ENCODE results near the gene CHMP2A. TPM values are rescaled to one million over a fixed set of nuclear protein-coding genes. Genes with fewer than 3 reads are reported as not detected.

Gene CHMP2A
- total RNA-seq, 2 experiments from 2014 or later, result 88.3 to 90.0 TPM

Small RNAs within 50 kb of the gene (microRNA-seq; reads per million reads assigned to microRNA genes)
- gene MIR6807 (ENCODE audit: borderline microRNAs expressed, borderline replicate concordance), result 4.8 reads per million, percentile 21 among the genes with 10 or more reads in this experiment

Other genes with a start within 250 kb of the CHMP2A start
- 10 to 100 TPM; 40.6 to 43.0 TPM for gene ERVK3-1, start 249.7 kb downstream of the CHMP2A start, total RNA-seq
- 1 to 10 TPM; 2.6 to 2.9 TPM for gene ZSCAN22, start 228.1 kb downstream of the CHMP2A start, total RNA-seq
- 10 to 100 TPM; 35.2 to 36.2 TPM for gene A1BG, start 201.6 kb downstream of the CHMP2A start, total RNA-seq
- 1 to 10 TPM; 1.3 to 1.6 TPM for gene ZNF497, start 192.4 kb downstream of the CHMP2A start, total RNA-seq
- 1 to 10 TPM; 1.5 to 1.6 TPM for gene ZNF837, start 174.1 kb downstream of the CHMP2A start, total RNA-seq
- 1,000 to 10,000 TPM; 1,906 to 1,936 TPM for gene RPS5, start 167.8 kb downstream of the CHMP2A start, total RNA-seq
- gene RNF225, start 159.4 kb downstream of the CHMP2A start, total RNA-seq, result 1 to 10 TPM in 1 of 2 experiments, under 1 TPM in 1; 0.81 to 1.1 TPM
- gene ZNF584, start 146.5 kb downstream of the CHMP2A start, total RNA-seq, result 10 to 100 TPM; 12.0 to 14.3 TPM
- 1 to 10 TPM; 3.4 to 3.8 TPM for gene ZNF132, start 115.0 kb downstream of the CHMP2A start, total RNA-seq
- 1 to 10 TPM; 7.6 to 8.2 TPM for gene ZNF324B, start 103.5 kb downstream of the CHMP2A start, total RNA-seq
- 10 to 100 TPM in 1 of 2 experiments, 1 to 10 TPM in 1; 8.1 to 10.1 TPM for gene ZNF324, start 88.0 kb downstream of the CHMP2A start, total RNA-seq
- 1 to 10 TPM; 3.5 to 4.0 TPM for gene ZNF446, start 78.8 kb downstream of the CHMP2A start, total RNA-seq
- gene SLC27A5, start 43.1 kb downstream of the CHMP2A start, total RNA-seq, result 10 to 100 TPM; 21.7 to 26.6 TPM
- gene ZBTB45, start 35.3 kb downstream of the CHMP2A start, total RNA-seq, result 1 to 10 TPM; 7.4 to 7.9 TPM
- 100 to 1,000 TPM; 527 to 550 TPM for gene TRIM28, start 11.0 kb downstream of the CHMP2A start, total RNA-seq
- 100 to 1,000 TPM; 107 to 114 TPM for gene UBE2M, start 3.5 kb upstream of the CHMP2A start, total RNA-seq
- 10 to 100 TPM; 12.1 to 13.4 TPM for gene MZF1, start 18.2 kb upstream of the CHMP2A start, total RNA-seq

Measured in activated CD8-positive, alpha-beta T cell treated with anti-CD3 and anti-CD28 coated beads for 36 hours (primary cell).